ENCODE measurements around the gene PLXNC1.

The PLXNC1 gene

DNA sequence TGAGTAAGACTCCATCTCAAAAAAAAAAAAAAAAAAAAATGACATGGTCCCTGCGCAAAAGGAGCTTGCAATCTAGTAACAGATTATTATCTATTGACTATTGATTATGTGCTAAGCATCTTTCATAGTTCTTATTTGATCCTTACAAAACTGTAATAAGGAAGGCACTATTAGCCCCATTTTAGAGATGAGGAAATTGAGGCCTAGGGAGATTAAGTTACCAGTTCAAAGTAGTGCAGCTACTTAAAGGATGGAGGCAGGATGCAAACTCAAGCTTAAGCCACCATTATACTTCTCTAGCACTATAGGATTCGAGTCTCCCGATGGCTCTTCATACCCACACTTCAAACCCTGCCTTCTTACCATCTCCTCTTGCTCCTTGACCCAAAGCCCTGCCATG, 31.3 kb downstream of the PLXNC1 start:
- Mint-ChIP-seq H3K4me1 (peaks cover 29% of the 10 kb centered on the region), H3K36me3 (ENCODE audit: insufficient read depth) (peaks cover 5% of the 10 kb centered on the region), H3K4me3 (no peak overlapping the region), H3K27me3 (no peaks in the 10 kb centered on the region), H3K9me3 (peaks cover 17% of the 10 kb centered on the region), H3K27ac (ENCODE audit: low read depth) (peak overlapping the region; percentile 93)
- no peak for ATAC-seq (replicated peaks; ENCODE audit: extremely low read depth, poor library complexity, severe bottlenecking)
- DNase-seq (ENCODE audit: low spot score in 2 of 2): no peak

DNA sequence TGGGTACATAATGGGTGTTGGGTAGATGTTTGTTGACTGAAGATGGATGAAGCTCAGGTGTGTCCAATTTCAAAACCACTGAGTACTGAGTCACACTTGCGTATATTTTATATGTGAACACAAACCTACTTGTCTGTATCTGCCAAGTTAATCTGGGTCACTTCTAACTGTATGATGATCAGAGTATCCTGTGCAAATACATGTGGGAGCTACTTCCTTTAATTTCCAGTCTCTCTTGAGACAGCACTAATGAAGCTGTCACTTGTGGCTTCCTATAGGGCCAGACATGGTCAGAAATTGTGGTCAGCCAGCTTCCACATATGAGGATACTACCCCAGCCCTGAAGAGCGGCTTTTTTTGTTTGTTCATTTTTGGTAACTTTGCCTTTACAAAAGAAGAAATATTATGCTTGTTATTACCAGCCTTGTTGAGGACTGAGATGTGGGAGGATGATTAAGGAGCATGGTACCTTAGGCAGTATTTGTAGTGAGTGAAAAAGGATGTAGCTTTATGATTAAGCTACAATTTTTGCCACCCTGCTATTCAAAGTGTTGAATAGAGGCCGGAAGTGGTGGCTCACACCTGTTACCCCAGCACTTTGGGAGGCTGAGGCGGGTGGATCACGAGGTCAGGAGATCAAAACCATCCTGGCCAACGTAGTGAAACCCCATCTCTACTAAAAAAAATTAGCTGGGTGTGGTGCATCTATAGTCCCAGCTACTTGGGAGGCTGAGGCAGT, 32.4 kb downstream of the PLXNC1 start:
- peak; percentile 86 for ATAC-seq (replicated peaks; ENCODE audit: extremely low read depth, poor library complexity, severe bottlenecking)
- peak in 1 of 2 donors; percentile 24 for DNase-seq (ENCODE audit: low spot score in 2 of 2)
- H3K27ac Mint-ChIP-seq (ENCODE audit: low read depth): peak overlapping the region; percentile 93

DNA sequence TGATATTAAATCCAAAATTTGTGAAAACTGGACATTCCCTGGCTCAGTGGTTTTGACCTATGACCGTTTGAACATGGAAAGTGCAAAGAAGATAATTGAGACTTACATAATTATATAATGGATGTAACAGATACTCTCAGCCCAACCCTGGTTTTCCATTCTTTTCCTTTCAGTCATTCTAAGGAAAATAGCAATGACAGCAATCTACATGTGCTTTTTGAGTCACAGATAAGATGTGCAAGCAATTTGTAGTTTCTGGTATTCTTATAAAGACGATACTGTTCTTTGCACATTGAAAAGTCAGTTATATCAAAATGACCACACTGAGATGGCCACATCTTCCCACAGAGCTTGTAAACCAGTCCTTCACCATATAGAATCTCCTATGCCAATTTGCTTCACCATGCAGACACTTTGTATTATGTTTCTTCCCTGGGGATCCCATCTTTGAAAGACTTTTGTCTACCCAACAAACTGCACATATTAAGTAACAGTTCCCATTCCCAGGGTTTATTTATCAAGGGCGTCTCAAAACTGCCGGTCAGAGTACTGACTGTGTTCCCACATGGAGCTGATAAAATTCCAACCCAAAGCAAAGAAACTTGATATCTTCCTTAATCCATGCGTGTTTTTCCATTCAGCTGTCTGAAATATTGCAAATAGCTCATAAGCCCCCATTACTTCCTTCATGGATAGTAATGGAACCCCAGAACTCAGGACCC, 34.8 kb downstream of the PLXNC1 start:
- Mint-ChIP-seq H3K4me3 (no peak overlapping the region), H3K4me1 (peaks cover 13% of the 10 kb centered on the region), H3K27me3 (no peaks in the 10 kb centered on the region), H3K9me3 (peaks cover 8% of the 10 kb centered on the region), H3K36me3 (ENCODE audit: insufficient read depth) (peaks cover 7% of the 10 kb centered on the region), H3K27ac (ENCODE audit: low read depth) (no peak overlapping the region)
- DNase-seq (ENCODE audit: low spot score in 2 of 2) (no peak), ATAC-seq (replicated peaks; ENCODE audit: extremely low read depth, poor library complexity, severe bottlenecking) (no peak)

More for the DNA sequence above, 32.4 kb downstream of the PLXNC1 start:
- H3K36me3 Mint-ChIP-seq (ENCODE audit: insufficient read depth): peaks cover 7% of the 10 kb centered on the region
- peaks cover 19% of the 10 kb centered on the region for H3K4me1 Mint-ChIP-seq
- H3K4me3 Mint-ChIP-seq: peak overlapping the region; percentile 50
- peaks cover 17% of the 10 kb centered on the region for H3K9me3 Mint-ChIP-seq
- no peaks in the 10 kb centered on the region for H3K27me3 Mint-ChIP-seq

DNA sequence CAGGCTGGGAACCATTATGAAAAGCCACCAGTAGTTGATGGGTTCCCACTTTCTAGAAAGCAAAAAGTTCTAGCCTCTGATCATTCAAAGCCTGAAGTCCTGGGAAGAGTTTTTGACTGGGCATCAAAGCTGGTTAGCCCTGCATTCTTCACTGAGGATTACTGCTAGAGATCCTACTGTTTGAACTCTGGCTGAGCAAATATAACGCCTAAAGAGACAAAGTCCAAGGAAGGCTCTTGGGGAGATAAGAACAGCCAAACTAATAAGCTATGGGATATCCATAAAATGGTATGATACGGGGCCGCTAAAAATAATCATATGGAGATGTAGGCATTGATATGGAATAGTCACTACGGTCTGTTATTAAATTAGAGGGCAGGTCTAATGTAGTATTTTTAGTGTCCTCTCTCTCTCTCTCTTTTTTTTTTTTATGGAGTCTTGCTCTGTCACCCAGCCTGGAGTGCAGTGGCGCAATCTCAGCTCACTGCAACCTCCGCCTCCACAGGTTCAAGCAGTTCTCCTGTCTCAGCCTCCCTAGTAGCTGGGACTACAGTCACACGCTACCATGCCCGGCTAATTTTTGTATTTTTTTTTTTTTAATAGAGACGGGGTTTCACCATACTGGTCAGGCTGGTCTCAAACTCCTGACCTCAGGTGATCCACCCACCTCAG, 35.5 kb downstream of the PLXNC1 start:
- Mint-ChIP-seq H3K27ac (ENCODE audit: low read depth) (no peak overlapping the region), H3K27me3 (no peaks in the 10 kb centered on the region), H3K36me3 (ENCODE audit: insufficient read depth) (peaks cover 7% of the 10 kb centered on the region), H3K4me1 (peaks cover 13% of the 10 kb centered on the region), H3K4me3 (no peak overlapping the region), H3K9me3 (peaks cover 6% of the 10 kb centered on the region)
- DNase-seq (ENCODE audit: low spot score in 2 of 2) (no peak), ATAC-seq (replicated peaks; ENCODE audit: extremely low read depth, poor library complexity, severe bottlenecking) (no peak)

DNA sequence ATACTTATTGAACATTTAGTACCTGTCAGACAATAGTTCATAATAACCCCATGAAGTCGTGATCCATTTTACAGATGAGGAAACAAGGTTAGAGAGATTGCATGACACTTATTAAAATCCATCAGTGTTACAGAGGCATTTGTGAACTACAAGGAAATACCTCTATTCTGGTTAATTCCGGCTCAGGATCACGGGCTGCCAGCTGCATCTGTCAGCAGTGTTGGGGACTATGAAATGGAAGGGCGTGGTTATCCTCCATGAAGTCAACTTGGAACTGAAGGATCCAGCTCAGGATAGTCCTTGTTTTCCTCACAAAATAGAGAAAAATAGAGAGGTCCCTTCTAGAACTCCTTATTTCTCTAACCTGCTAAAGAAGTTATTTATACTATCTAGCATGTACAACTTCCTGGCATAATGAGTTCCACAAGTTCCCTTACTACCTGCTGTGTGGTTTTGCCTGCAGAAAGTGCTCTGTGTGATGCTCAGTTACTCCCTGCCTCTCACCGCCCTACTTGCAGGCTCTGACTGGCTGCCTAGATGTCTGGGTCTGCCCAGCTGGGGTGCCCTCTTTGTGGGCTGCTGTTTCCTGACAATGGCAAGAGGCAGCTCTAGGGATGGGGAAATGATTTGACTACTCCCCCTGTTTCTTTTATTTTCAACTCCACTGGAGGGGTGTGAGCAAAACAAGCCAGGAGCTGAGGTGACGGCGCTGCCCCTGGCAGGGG, 36.8 kb downstream of the PLXNC1 start:
- Mint-ChIP-seq H3K27me3 (no peaks in the 10 kb centered on the region), H3K9me3 (peaks cover 6% of the 10 kb centered on the region), H3K4me3 (no peak overlapping the region), H3K36me3 (ENCODE audit: insufficient read depth) (peaks cover 6% of the 10 kb centered on the region), H3K4me1 (peaks cover 9% of the 10 kb centered on the region), H3K27ac (ENCODE audit: low read depth) (no peak overlapping the region)
- no peak for ATAC-seq (replicated peaks; ENCODE audit: extremely low read depth, poor library complexity, severe bottlenecking)
- DNase-seq (ENCODE audit: low spot score in 2 of 2): no peak

DNA sequence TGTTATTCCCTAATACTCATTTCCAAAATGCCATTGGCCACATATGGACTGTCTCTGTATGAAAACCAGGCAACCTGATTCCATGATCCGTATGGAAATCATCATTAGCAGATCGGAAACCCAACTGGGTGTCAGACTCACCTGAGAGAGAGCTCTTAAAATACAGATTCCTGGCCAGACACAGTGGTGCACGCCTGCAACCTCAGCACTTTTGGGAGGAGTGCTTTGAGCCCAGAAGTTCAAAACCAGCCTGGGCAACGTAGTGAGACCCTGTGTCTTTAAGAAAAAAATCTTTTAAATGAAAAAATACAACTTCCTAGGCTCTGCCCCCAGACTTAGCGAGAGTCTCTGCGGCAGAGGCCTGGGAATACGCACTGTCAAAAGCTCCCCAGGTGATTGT, 37.4 kb downstream of the PLXNC1 start:
- H3K27me3 Mint-ChIP-seq: no peaks in the 10 kb centered on the region
- no peak overlapping the region for H3K4me3 Mint-ChIP-seq
- ATAC-seq (replicated peaks; ENCODE audit: extremely low read depth, poor library complexity, severe bottlenecking) (no peak), DNase-seq (ENCODE audit: low spot score in 2 of 2) (no peak)
- H3K4me1 Mint-ChIP-seq: peaks cover 6% of the 10 kb centered on the region
- peaks cover 6% of the 10 kb centered on the region for H3K36me3 Mint-ChIP-seq (ENCODE audit: insufficient read depth)
- H3K27ac Mint-ChIP-seq (ENCODE audit: low read depth): no peak overlapping the region
- peaks cover 6% of the 10 kb centered on the region for H3K9me3 Mint-ChIP-seq

DNA sequence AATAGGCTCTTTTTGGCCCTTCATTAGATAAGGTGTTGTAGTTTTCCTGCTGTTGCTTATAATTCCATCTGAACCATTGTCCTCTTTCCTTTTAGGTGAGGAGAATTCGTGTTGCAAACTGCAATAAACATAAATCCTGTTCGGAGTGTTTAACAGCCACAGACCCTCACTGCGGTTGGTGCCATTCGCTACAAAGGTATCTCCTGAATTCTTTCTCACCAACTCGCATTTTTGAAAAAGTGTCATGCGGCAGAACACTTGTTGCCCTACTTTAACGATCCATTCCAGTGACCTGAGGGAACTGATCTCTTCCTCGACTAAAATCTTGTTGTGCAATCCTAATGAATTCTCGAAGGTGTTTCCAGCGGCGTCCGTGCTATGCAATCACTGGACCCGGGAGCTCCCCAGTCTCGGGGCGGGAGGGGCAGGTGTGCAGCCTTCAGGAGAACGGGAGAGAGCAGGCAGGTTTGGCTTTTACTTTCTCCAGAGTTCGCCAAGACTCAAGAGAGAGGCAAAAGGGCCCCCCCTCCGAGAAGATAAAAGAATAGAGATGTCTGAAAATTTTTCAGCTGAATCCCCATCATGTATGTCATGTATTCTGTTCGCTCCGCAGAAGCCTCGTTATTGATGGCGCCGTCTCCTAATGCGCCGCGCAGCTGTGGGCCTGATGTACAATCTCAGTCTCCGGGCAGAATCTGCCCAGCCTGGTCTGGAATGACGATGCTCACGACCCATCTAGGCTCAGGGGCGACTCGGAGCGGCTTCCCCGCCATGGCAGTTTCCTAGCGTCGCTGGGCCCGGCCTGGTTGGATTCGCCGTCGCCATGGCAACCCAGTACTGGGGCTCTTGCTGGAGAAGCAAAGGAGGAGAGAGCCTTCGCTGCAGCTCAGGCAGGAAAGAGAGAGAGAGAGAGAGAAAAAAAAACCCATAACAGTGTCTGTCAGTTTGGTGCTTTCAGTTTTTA, 38.2 kb downstream of the PLXNC1 start:
- Mint-ChIP-seq H3K27me3 (no peaks in the 10 kb centered on the region), H3K4me1 (peaks cover 5% of the 10 kb centered on the region), H3K36me3 (ENCODE audit: insufficient read depth) (peaks cover 2% of the 10 kb centered on the region), H3K4me3 (no peak overlapping the region), H3K9me3 (peaks cover 6% of the 10 kb centered on the region), H3K27ac (ENCODE audit: low read depth) (no peak overlapping the region)
- ATAC-seq (replicated peaks; ENCODE audit: extremely low read depth, poor library complexity, severe bottlenecking): no peak
- DNase-seq (ENCODE audit: low spot score in 2 of 2): no peak

DNA sequence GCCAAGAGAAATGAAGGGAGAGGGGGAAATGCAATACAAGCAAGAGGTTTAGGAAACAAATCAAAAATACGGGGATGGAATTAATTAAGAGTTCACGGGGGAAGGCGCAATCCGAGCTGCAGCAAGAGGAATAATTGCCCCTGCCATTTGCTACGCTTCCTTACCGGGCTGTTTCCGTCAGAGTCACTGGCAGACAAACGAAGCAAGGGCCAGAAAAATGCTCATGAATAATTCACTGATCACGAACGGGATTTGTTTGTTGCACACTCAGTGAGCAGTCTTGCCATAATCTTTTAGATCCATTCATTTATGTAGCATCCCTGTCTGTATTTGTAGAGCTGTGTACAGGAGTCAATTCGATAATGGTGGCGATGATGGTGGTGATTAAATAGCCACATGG, 39.0 kb downstream of the PLXNC1 start:
- no peak for DNase-seq (ENCODE audit: low spot score in 2 of 2)

DNA sequence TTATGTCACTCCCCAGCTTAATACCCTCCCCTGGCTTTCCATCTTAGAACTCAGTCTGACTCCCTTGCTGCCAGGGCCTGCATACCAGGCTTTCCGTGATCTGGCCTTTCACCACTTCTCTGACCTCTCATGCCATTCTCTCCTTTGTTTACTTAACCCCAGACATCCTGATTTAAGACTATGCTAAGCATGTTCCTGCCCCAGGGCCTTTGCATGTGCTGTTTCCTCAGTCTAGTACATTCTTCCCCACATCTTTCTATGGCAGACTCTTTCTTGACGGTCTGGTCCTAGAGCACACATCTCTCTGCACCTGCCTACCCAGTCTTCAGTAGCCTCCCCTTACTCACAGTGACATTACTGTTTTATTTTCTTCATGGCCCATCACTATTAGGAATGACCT, 42.2 kb downstream of the PLXNC1 start:
- Mint-ChIP-seq H3K9me3 (peaks cover 6% of the 10 kb centered on the region), H3K36me3 (ENCODE audit: insufficient read depth) (no peaks in the 10 kb centered on the region), H3K27ac (ENCODE audit: low read depth) (no peak overlapping the region), H3K27me3 (no peaks in the 10 kb centered on the region), H3K4me1 (peaks cover 5% of the 10 kb centered on the region), H3K4me3 (no peak overlapping the region)
- no peak for ATAC-seq (replicated peaks; ENCODE audit: extremely low read depth, poor library complexity, severe bottlenecking)
- DNase-seq (ENCODE audit: low spot score in 2 of 2): no peak

More for the DNA sequence above, 39.0 kb downstream of the PLXNC1 start:
- H3K36me3 Mint-ChIP-seq (ENCODE audit: insufficient read depth): peaks cover 2% of the 10 kb centered on the region
- H3K27me3 Mint-ChIP-seq: no peaks in the 10 kb centered on the region
- H3K4me3 Mint-ChIP-seq: no peak overlapping the region
- no peak for ATAC-seq (replicated peaks; ENCODE audit: extremely low read depth, poor library complexity, severe bottlenecking)
- no peak overlapping the region for H3K27ac Mint-ChIP-seq (ENCODE audit: low read depth)
- peaks cover 6% of the 10 kb centered on the region for H3K9me3 Mint-ChIP-seq
- peaks cover 5% of the 10 kb centered on the region for H3K4me1 Mint-ChIP-seq

DNA sequence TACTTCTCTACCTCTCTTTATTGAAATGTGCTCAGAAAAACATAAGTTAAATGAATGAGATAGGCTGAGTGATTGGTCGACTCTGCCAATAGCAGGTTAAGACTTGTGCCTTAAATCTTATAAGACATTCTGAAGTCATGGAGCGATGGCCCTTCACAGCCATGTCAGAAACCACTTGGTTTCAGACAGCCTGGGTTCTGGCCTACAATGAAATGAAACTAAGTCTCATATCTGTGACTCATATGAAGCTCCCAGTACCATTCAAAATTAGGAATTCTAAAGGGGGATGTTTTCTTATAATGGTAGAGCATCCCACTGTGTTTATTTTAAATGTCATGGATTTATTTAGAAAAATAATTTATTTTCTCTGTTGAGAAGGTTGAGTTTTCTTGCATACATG, 42.6 kb downstream of the PLXNC1 start:
- H3K4me1 Mint-ChIP-seq: peaks cover 5% of the 10 kb centered on the region

DNA sequence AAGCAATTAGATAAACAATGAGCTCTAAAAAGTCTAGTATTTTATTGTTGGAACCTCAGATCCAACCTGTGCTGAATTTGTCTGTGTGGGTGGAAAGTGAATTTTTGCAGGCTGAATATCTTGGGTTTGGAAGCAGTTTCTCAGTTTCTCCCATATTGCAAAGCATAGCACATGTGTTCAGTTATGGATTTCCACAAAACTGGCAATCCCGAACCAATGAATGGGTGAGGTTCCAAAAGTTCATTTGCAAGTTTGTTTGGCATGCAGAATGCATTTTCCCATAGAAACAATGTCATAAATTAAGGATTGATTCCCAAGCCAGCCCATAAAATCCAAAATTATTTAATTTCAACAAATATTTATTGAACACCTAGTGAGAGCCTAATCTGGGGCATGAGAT, 43.4 kb downstream of the PLXNC1 start:
- H3K27me3 Mint-ChIP-seq: no peaks in the 10 kb centered on the region
- peaks cover 6% of the 10 kb centered on the region for H3K9me3 Mint-ChIP-seq
- no peak for ATAC-seq (replicated peaks; ENCODE audit: extremely low read depth, poor library complexity, severe bottlenecking)
- H3K27ac Mint-ChIP-seq (ENCODE audit: low read depth): no peak overlapping the region
- H3K4me3 Mint-ChIP-seq: no peak overlapping the region
- H3K4me1 Mint-ChIP-seq: peaks cover 5% of the 10 kb centered on the region
- no peak for DNase-seq (ENCODE audit: low spot score in 2 of 2)
- H3K36me3 Mint-ChIP-seq (ENCODE audit: insufficient read depth): peaks cover 3% of the 10 kb centered on the region

More for the DNA sequence above, 42.6 kb downstream of the PLXNC1 start:
- DNase-seq (ENCODE audit: low spot score in 2 of 2) (no peak), ATAC-seq (replicated peaks; ENCODE audit: extremely low read depth, poor library complexity, severe bottlenecking) (no peak)
- peaks cover 6% of the 10 kb centered on the region for H3K9me3 Mint-ChIP-seq
- no peaks in the 10 kb centered on the region for H3K27me3 Mint-ChIP-seq
- no peaks in the 10 kb centered on the region for H3K36me3 Mint-ChIP-seq (ENCODE audit: insufficient read depth)
- no peak overlapping the region for H3K27ac Mint-ChIP-seq (ENCODE audit: low read depth)
- no peak overlapping the region for H3K4me3 Mint-ChIP-seq
